RCC 7860 (cell line): ENCODE data around the gene EIF3B.
A peak's percentile ranks its signal among the peaks of the same experiment; 100 is the strongest.
"Not testable (repeated sequence)": the region's sequence is repeated elsewhere in the genome, so short reads cannot be mapped to it uniquely, and the experiment has no call there.

Experiments used
- DNase-seq: peaks from one replicate; pipeline ENCODE4 v3.0.0-alpha.2; 2015; ENCODE audit warnings: low spot score
- FAIRE-seq: peaks from 2 replicates; lab custom pipeline; 2012; peaks lifted over from hg19 to GRCh38; lab: Jason Lieb, UNC

EIF3B gene

GRCh38 chr7:2354186-2354938 lies at the start of gene EIF3B:
EIF3B (plus strand) TSS chr7:2354827; CDS start chr7:2354922, 95 bp downstream.
- FAIRE-seq (no peak), DNase-seq (peak; percentile 82)

- not testable (repeated sequence) for DNase-seq, FAIRE-seq
Measured at GRCh38 chr7:2305258-2305657, 49.4 kb upstream of the EIF3B start.

GRCh38 chr7:2306688-2307087 lies 47.9 kb upstream of the EIF3B start:
- FAIRE-seq: no peak
- no peak for DNase-seq

GRCh38 chr7:2307690-2308107 lies 46.9 kb upstream of the EIF3B start:
- no peak for FAIRE-seq
- no peak for DNase-seq

- peak; percentile 93 for DNase-seq
- peak; percentile 88 for FAIRE-seq
Measured at GRCh38 chr7:2309889-2310331, 44.7 kb upstream of the EIF3B start.

- DNase-seq (no peak), FAIRE-seq (no peak)
Measured at GRCh38 chr7:2312267-2312929, 42.2 kb upstream of the EIF3B start.

- DNase-seq (peak; percentile 41), FAIRE-seq (no peak)
Measured at GRCh38 chr7:2313450-2314208, 41.0 kb upstream of the EIF3B start.

- DNase-seq: peak; percentile 72
- FAIRE-seq: no peak
Measured at GRCh38 chr7:2314209-2314955, 40.2 kb upstream of the EIF3B start, which contains the start of gene SNX8. SNX8 (minus strand) TSS chr7:2314441; CDS start chr7:2314421, 20 bp downstream.

- not testable (repeated sequence) for DNase-seq, FAIRE-seq
Measured at GRCh38 chr7:2314956-2315530, 39.6 kb upstream of the EIF3B start.

- no peak for FAIRE-seq
- no peak for DNase-seq
Measured at GRCh38 chr7:2315787-2316186, 38.8 kb upstream of the EIF3B start.

- FAIRE-seq: no peak
Measured at GRCh38 chr7:2316578-2316977, 38.0 kb upstream of the EIF3B start.

GRCh38 chr7:2317556-2318293 lies 36.9 kb upstream of the EIF3B start:
- FAIRE-seq (no peak), DNase-seq (no peak)

More at GRCh38 chr7:2316578-2316977, 38.0 kb upstream of the EIF3B start:
- no peak for DNase-seq

- FAIRE-seq: no peak
- DNase-seq: no peak
Measured at GRCh38 chr7:2321020-2321419, 33.6 kb upstream of the EIF3B start.

GRCh38 chr7:2325162-2325561 lies 29.5 kb upstream of the EIF3B start:
- no peak for DNase-seq
- no peak for FAIRE-seq

GRCh38 chr7:2326951-2327350 lies 27.7 kb upstream of the EIF3B start:
- FAIRE-seq (no peak), DNase-seq (no peak)

- FAIRE-seq (no peak), DNase-seq (no peak)
Measured at GRCh38 chr7:2330493-2330892, 24.1 kb upstream of the EIF3B start.

GRCh38 chr7:2331707-2332106 lies 22.9 kb upstream of the EIF3B start:
- FAIRE-seq: no peak
- no peak for DNase-seq

GRCh38 chr7:2332606-2333231 lies 21.9 kb upstream of the EIF3B start:
- DNase-seq, FAIRE-seq: not testable (repeated sequence)
